HG02973 (cell line): Measurements from ENCODE around the gene RYR1.

ENCODE experiments used
- ATAC-seq: cut with Tn5 transposase; IDR thresholded peaks from one replicate; pipeline ENCODE4 v1.9.1; 2021; ENCODE audit warnings: moderate library complexity; ENCODE audit not compliant: unreplicated experiment

The RYR1 gene

DNA sequence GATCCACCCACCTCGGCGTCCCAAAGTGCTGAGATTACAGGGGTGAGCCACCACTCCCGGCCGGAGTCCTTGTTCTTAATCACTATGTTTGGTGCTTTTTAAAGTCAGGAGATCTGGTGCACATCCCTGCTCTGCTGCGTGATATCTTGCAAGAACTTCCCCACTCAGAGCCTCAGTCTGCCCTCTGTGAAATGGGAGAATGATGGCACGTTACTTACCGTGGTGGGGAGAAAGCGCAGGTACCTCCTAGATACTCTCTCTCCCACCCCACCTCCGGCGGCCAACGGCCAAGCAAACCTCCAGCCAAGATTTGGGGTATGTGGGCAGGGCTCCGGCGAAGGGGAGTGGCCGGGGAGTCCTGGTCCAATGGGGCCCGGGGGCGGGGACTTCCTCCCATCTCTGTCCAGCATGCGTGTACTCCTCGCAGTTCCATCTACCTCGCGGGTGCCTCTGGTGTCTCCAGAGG lies at the start of gene RYR1:
TSS of gene RYR1 (plus strand) at position 424 of the 466 bp plus-strand sequence. CDS start 139 bp downstream, outside the sequence.
- no peak for ATAC-seq

- ATAC-seq: no peak
These were observed 49.7 kb upstream of the RYR1 start for GRCh38 chr19:38383743-38384142.

GRCh38 chr19:38384209-38385027 lies 49.1 kb upstream of the RYR1 start:
- no peak for ATAC-seq

DNA sequence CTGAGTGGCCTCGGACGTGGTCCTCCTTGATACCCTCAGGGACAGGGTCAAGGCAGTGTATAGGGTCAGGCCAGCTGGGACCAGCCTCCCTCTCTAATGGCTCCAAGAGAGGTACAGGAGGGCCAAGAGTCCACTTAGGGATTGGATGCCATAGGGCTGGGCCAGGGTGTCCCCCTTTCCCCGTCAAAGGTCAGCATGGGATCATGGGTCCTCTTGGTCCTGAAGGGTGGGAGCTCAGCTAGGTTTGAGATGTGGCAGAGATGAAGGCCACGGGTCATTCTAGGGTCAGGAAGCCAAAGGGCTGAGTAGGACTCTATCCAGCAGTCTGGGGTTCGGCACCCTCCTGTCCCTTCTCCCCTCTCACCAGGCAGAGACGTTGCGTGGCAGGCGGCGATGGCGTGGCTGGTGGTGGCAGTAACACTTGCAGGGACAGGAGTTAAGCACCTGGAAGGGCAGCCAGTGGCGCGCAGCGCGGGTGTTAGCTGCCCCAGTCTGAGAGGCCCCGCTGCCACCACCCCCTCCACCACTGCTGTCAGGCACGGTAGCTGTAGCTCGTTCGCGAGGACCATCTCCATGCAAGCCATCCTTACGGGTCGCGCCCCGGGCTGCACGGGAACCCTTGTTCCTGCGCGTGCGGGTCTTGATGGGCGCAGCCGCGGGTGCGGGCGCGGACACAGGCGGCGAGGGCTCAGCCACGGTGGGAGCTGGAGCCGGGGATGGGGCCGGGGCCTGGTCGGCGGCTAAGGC lies 48.3 kb upstream of the RYR1 start:
- no peak for ATAC-seq

DNA sequence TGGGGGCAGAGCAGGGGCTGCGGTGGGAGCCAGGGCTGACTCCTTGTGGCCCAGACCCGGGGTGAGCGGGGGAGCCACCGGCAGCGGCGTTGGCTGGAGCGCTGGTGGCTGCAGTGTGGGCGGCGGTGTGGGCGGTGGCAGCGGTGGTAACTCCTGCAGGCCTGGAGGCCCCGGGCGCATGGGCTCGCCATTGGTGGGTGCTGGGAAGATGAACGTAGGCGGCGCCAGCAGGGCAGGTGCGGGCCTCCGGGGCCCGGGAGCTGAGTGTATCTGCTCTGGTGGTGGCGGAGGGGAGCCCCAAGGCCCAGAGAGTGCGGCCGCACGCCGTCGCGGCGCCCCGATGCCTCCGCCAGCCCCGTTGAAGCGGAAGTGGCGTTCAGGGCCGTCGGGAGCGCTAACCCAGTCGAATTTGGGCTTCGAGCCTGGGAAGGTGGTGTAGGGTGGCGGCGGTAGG lies 47.7 kb upstream of the RYR1 start:
- ATAC-seq: no peak

DNA sequence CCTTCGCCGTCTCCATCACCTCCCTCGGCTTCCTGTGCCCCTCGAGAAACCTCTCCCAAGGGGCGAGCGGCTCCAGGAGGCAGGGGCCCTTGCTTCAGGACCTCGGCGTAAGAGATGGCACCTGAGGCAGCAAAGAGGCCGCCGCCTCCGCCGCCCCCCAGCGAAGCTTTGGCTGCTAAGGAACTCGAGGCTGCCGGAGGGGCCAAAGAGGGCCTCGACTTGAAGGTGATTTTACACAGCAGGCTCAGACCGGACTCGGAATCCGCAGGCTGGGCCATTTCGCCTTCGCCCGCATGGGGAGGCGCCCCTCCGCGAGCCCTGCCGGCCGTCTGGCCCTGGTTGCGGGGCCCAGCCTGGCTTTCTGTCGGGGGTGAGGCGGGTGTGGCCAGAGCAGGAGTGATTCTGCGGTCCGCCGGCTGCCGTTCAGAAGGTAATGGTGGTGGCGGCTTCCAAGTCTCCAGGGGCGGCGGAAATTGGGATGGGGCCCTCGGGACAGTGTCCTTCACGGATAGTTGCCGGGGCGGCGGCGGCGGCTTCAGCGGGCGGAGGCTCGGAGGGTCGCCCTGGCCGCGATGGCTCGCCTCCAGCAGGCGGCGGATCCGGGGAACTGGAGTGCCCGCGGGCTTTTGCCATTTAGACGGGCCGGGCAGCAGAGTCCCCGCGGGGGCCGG lies 47.1 kb upstream of the RYR1 start:
- ATAC-seq: no peak

DNA sequence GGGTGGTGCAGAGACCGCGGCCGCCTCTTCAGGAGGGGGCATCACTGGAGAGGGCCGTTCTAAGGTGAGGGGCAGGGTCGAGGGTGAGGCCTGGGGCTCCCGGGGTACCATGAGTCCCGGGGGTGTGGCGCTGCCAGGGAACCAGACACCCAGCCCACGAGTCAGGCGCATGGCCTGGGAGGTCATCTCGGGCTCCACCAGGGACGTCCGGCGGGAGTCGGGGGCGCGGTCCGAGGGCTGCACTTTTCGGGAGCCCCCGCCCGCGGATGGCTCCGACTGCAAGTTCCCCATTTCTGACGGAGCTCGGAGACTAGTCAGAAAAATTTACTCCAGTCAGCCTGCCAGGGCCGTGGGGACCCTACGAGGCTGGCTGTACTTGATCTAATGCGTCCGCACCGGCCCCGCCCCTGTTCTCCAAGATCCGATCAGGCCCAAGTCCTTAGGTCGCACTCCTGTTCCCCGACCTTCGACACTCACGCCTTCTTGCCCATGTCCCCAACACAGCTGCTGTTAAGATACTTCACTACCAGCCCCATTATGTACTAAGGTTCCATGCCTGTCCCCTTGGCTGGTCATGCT lies 46.4 kb upstream of the RYR1 start:
- no peak for ATAC-seq

GRCh38 chr19:38387550-38388348 lies 45.7 kb upstream of the RYR1 start, which contains the start of gene GGN:
GGN (minus strand) TSS chr19:38388034; CDS start chr19:38387261, 773 bp downstream.
- no peak for ATAC-seq

DNA sequence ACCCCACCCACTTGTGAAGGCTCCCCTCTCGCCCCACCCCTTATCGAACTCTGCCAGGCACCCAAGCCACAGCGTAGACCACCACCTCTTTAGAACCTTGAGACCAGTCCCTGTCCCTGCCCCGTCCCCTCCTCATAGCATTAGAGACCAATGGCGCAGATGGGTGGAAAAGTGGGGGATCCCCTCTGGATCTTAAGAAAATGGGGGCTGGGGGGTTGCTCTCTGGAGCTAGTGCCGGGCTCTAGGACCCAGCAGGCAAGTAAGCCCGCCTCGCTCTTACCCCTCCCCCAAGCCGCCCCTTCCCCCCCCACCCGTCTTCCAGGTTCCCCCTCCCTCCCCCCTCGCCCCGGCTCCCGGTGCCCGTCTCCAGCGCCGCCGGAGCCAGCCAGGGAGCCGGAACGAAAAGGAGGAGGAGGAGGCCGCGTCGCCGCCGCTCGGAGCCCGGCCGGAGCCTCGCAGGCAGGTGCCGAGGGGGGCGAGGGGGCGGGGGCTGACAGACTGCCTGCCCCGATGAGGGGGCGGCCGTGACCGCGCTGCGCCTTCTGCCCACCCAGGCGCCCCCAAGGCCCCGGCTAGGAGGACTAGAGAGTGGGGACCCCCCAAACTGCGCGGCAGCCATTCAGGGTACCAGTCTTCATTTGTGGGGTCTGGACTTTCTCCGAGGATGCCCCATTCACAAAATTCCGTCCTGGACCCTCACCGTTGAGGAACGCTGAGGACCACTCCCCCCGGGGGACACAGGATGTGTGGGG lies 45.0 kb upstream of the RYR1 start, which contains the start of gene SPRED3:
TSS of gene SPRED3 (plus strand) at position 349 of the 752 bp plus-strand sequence. CDS start 1,606 bp downstream, outside the sequence.
- ATAC-seq: no peak

DNA sequence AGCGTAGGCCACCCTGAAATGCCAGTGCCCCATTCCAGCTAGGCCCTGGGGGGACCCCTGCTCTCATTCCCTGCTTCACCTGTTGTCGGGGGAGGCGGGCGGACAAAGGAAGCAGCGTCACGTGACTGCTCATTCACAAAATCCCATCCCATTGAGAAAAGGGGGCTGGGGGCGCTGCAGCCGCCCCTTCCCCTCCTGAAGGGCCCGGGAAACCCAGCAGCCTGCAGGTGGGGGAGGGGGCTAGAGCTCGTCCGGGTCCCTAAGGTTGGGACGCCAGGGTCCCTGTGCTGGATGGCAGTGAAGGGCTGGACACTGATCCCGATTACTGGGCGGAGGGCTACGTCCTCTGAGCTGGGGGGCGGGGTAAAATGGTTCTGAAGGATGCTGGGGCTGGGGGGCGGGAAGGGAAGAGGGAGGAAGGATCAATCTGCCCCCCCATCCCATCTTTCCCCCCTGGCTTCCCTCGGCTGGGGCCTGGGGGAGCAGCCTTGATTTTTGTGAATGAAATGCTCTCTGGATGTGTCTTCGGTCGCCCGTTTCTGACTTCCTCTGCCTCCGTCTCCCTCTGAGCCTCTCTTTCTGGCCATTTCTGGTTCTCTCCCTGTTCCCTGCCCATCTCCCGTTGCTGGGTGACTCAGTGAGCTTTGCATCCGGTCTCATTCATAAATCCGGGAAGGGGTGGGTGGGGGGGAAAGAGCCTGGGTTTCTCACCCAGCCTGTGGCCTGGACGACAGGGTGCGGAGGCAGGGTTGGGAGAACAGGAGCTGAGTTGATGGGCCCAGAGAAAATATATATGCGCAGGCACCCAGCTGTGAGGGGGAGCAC lies 44.2 kb upstream of the RYR1 start:
- no peak for ATAC-seq

GRCh38 chr19:38389957-38390924 lies 43.2 kb upstream of the RYR1 start:
- ATAC-seq: no peak

- no peak for ATAC-seq
These were observed 41.5 kb upstream of the RYR1 start for GRCh38 chr19:38391911-38392464.

DNA sequence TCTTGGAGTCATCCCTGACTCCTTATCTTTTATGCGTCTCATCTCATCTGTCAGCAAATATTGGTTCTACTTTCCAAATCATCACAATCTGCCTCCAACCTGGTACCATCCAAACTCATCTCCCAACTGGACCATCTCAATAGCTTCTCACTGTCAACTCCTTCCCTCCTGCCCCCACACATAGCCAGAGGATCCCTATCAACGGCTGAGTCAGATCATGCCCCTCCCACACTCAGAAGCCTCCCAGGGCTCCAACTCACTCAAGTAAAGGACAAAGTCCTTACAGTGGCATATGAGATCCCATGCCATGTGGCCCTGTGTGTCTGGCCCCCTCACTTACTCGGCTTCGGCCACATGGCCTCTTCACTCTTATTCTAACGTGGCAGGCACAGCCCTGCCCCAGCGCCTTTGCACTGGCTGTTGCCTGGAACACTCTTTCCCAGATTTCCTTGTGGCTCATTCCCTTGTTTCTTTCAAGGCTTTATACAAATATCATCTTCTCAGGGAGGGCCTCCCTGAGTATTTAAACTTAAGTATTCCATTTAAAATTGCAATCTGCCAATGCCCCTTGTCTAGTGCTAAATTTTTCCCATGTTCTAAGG lies 40.7 kb upstream of the RYR1 start:
- ATAC-seq: no peak

GRCh38 chr19:38394488-38394887 lies 39.0 kb upstream of the RYR1 start:
- no peak for ATAC-seq

DNA sequence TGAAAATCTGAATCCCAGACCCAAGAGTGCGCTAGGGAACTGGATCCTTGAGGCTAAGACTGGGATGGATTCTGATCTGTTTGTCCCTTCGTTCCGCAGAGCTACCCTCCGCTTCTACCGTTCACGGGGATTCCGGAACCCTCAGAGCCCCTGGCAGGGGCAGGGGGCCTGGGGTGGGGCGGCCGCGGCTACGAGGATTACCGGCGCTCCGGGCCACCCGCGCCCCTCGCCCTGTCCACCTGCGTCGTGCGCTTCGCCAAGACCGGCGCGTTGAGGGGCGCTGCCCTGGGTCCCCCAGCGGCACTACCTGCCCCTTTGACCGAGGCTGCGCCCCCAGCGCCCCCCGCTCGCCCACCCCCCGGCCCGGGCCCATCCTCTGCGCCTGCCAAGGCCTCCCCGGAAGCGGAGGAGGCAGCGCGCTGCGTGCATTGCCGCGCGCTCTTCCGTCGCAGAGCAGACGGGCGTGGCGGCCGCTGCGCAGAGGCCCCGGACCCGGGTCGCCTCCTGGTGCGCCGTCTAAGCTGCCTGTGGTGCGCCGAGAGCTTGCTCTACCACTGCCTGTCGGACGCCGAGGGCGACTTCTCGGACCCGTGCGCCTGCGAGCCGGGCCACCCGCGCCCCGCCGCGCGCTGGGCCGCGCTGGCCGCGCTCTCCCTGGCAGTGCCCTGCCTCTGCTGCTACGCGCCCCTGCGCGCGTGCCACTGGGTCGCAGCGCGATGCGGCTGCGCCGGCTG lies 37.9 kb upstream of the RYR1 start:
- no peak for ATAC-seq

GRCh38 chr19:38399081-38399480 lies 34.4 kb upstream of the RYR1 start:
- ATAC-seq: no peak
